Measurements from ENCODE around the gene GPR107.

Gene GPR107

GRCh38 chr9:130110166-130110565 lies 56.5 kb downstream of the GPR107 start:
- DNase-seq (ENCODE audit: low read depth in 3 of 3) = no peak

DNA sequence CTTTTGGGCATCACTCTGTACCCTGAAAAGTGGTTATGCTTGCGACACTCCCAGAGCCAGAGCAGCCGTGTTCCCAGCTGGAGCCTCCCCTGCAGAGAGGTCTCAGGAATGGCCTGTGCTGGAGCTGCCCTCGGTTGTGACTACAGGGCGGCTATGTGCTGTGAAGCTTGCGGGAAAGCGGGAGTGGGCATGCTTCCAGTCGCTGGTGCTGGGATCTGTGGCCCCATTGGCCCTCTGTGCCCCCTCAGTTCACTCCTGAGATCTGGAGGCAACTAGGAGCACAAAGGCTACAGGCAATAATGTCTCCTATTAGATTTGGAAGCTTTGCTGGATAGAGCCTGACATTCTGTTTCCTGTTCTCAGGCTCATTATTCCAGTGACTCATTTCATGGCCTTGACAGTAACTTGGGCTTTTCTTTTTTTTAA lies 56.9 kb downstream of the GPR107 start:
- no peak for DNase-seq (ENCODE audit: low read depth in 3 of 3)

GRCh38 chr9:130111786-130112537 lies 58.3 kb downstream of the GPR107 start:
- DNase-seq (ENCODE audit: low read depth in 3 of 3) = no peak

DNA sequence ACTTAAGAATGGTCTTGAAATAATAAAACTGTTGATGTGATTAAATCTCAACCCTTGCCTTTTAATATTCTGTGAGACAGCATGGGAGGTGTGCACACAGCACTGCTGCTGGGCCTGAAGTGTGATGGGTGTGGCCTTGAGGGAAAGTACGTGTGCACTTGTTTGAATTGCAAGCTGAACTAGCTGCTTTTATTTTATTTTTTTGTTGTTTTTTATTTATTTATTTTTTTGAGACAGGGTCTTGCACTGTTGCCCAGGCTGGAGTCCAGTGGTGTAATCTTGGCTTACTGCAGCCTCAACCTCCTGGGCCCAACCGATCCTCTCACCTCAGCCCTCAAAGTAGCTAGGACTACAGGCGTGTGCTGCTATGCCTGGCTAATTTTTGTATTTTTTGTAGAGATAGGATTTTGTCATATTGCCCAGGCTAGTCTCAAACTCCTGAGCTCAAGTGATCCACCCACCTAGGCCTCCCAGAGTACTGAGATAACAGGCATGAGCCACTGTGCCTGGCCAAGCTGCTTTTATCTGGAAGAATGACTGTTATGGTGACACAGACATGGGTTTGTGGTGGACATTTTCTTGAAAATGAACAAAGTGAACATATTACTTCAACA lies 58.9 kb downstream of the GPR107 start:
- no peak for DNase-seq (ENCODE audit: low read depth in 3 of 3)

DNA sequence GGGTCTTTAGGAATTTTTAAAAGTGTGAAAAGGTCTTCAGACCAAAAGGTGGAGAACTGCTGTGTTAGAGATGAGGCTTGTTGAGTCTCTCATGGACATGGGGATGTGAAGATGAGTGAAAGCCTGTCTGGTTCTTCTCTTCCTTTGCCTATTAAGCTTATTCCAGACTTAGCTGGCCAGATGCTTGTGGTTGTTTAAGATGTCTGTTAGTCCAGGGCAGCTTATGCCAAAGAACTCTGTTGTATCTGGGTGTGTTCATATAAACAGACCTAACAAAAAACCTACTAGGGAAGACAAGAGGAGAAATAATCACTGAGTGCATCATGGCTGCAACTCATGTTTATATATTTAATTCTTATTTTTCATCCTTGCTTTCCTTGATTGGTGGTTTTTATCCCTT lies 61.0 kb downstream of the GPR107 start:
- DNase-seq (ENCODE audit: low read depth in 3 of 3) = no peak

- DNase-seq (ENCODE audit: low read depth in 3 of 3) = no peak
Measured at GRCh38 chr9:130116346-130116745, 62.6 kb downstream of the GPR107 start.

DNA sequence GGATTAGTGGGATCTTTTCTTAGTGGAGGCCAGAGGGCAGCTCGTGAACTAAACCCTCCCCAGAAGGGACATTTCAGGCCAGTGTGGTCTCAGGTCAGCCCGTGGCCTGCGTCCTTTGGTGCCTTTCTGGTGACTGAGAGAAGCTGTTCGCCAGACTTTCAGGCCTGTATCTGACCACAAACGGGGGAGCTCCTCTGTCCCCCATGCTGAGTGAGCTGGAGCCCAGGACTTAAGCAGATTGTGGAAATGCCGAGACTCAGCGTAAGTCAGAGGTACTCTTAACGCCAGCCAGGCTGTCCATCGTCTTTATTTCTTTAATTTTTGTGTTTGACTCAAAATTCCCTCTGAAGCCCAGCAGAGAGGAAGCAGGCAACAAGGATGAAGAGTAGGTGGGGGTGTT lies 63.7 kb downstream of the GPR107 start:
- no peak for DNase-seq (ENCODE audit: low read depth in 3 of 3)

GRCh38 chr9:130117816-130118632 lies 64.3 kb downstream of the GPR107 start:
- no peak for DNase-seq (ENCODE audit: low read depth in 3 of 3)

DNA sequence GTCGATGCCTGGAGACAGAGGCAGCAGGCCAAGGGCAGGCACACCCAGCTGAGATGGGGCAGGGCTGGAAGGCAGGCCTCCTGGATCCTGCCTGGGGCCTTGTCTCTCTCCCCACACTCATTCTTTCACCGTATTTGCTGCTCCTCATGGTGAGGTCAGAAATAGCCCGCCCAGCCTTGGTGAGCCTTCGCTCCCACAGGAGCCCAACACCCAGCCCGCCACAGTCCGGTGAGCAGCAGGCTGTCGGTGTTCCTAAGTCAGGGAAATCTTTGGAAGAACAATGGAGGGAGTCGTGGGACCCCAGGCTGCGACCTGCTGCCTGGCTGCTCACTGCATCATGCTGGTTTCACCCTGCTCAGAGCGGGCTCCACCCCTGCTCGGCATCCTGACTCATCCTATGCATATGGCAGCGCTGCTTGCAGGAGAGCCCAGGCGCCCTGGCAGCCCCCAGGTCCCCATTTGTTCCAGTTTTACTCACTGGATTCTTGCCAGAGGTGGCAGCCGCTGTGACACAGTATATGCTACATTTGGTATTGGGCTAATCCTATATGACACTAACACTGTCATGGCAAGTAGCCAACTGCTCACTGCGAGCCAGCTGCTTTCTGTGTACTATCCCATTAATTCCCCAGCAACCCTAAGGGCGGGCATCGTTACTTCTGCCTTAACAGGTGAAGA lies 65.3 kb downstream of the GPR107 start:
- DNase-seq (ENCODE audit: low read depth in 3 of 3) = no peak

- DNase-seq (ENCODE audit: low read depth in 3 of 3) = no peak
Measured at GRCh38 chr9:130119519-130120298, 66.0 kb downstream of the GPR107 start.

DNA sequence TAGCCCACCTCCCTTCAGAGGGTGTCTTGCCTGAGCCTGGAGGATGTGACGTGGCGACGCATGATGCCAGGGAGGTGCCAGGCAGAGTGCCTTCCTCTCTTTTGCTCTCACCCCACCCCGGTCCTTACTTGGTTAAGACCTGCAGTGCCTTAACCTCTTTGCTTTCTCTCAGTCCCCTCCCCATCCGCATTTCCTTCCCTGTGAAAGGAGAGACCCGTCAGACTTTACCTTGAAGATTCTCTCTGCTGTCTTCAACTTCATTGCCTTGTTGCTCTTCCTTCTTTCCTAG lies 66.5 kb downstream of the GPR107 start:
- no peak for DNase-seq (ENCODE audit: low read depth in 3 of 3)

DNA sequence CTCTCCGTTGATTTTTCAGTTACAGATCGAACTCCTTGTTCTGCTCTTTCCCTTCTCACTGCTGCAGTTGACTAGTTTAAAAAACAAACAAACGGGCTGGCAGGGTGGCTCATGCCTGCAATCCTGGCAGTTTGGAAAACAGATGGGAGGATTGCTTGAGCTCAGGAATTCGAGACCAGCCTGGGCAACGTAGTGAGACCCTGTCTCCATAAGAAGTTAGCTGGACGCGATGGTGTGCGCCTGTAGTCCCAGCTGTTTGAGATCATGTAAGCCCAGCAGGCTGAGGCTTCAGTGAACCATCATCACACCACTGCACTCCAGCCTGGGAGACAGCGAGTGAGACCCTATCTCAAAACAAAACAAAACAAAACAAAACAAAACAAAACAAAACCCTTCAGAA lies 67.1 kb downstream of the GPR107 start:
- no peak for DNase-seq (ENCODE audit: low read depth in 3 of 3)

- DNase-seq (ENCODE audit: low read depth in 3 of 3) = no peak
Measured at GRCh38 chr9:130122456-130122855, 68.8 kb downstream of the GPR107 start.

- no peak for DNase-seq (ENCODE audit: low read depth in 3 of 3)
Measured at GRCh38 chr9:130124085-130124860, 70.6 kb downstream of the GPR107 start.

GRCh38 chr9:130126721-130127433 lies 73.2 kb downstream of the GPR107 start:
- no peak for DNase-seq (ENCODE audit: low read depth in 3 of 3)

GRCh38 chr9:130128251-130128650 lies 74.5 kb downstream of the GPR107 start:
- peak; percentile 26 to 56 (median 53) for DNase-seq (ENCODE audit: low read depth in 3 of 3)

DNA sequence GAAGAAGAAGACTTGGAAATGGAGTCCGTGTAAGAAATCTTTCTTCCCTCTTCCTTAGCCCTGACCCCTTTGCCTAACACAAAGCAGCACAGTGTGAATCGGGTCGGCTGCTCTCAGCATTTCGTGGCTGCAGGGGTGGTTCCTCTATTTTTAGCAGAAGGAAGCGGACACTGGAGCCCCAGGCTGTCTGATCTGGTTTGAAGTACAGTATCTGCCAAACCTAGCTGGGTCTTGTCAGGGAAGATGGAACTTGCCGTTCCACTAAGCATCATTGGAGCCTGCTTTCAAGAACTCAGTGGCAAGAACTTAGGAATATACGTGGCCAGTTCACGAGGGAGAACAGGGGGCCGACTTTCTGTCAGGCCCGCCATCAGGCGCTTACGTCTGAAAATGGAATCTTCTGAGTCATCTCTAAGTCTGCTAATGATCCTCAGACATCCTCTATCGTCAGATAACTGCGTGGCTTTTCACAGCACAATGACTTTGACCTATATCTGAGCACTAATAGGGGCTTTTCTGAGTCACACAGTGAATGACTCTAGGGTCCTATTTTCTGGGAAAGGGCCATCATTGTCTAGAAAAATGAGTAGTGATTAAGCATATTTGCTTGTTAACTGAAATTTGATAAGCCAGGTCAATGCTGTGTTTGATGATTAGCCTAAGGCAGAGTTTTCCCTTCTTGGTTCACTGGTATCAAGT lies 75.2 kb downstream of the GPR107 start:
- DNase-seq (ENCODE audit: low read depth in 3 of 3) = peak in 2 of 3 experiments; percentile 30 to 54

GRCh38 chr9:130129432-130130061 lies 75.8 kb downstream of the GPR107 start:
- peak in 1 of 3 experiments; percentile 34 for DNase-seq (ENCODE audit: low read depth in 3 of 3)

DNA sequence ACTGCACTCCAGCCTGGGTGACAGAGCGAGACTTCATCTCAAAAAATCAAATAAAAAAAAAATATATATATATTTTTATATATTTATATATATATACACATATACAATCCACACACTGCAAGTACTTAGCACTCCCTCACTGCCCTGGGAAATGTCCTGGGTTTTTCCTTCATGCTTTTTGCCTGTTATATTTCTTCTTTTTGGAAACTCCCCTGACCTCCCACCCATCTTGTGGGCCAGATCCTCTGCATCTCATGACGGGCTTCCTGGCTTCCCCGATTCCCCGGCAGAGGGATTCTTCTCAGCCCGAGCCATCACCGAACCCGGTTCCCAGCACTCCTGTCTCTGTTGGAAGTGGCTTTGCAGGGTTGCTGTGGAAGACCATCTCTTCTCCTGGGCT lies 79.0 kb downstream of the GPR107 start:
- DNase-seq (ENCODE audit: low read depth in 3 of 3) = no peak

Measured in stimulated activated CD4-positive, alpha-beta T cell treated with anti-CD3 and anti-CD28 coated beads, TNF-alpha, amount 100 ng/mL, for 24 hours (primary cell).